Measurements from ENCODE around the gene GNS. TPM values are rescaled to one million over a fixed set of nuclear protein-coding genes. Genes with fewer than 3 reads are reported as not detected.
"Not testable (repeated sequence)": the region's sequence is repeated elsewhere in the genome, so short reads cannot be mapped to it uniquely, and the experiment has no call there.

The GNS gene
- 10 to 100 TPM; 18.9 to 43.7 TPM for total RNA-seq

GRCh38 chr12:64759035-64759894 lies at the start of gene GNS:
Gene GNS (minus strand): TSS chr12:64759406. CDS start chr12:64759276, 130 bp downstream.
- Mint-ChIP-seq H3K27ac (peak within 1 kb of the TSS; percentile 86 to 95), H3K27me3 (no peaks in the 10 kb centered on the region), H3K4me1 (ENCODE audit: low read depth in 2 of 2) (peaks cover 45 to 48% of the 10 kb centered on the region in 2 donors), H3K9me3 (no peaks in the 10 kb centered on the region), H3K4me3 (peak within 1 kb of the TSS; percentile 99), H3K36me3 (peaks cover 2% of the 10 kb centered on the region)
- DNase-seq (ENCODE audit: low spot score): peak; percentile 97
- peak; percentile 97 for ATAC-seq

GRCh38 chr12:64808110-64808509 lies 48.9 kb upstream of the GNS start:
- H3K4me1 Mint-ChIP-seq (ENCODE audit: low read depth in 2 of 2): peaks cover 0 to 7% of the 10 kb centered on the region in 2 donors
- peaks cover 22 to 32% of the 10 kb centered on the region in 2 donors for H3K27me3 Mint-ChIP-seq

GRCh38 chr12:64806593-64807460 lies 47.6 kb upstream of the GNS start:
- Mint-ChIP-seq H3K27ac (no peak overlapping the region), H3K4me1 (ENCODE audit: low read depth in 2 of 2) (peaks cover 0 to 7% of the 10 kb centered on the region in 2 donors), H3K36me3 (no peaks in the 10 kb centered on the region), H3K27me3 (peaks cover 22 to 32% of the 10 kb centered on the region in 2 donors), H3K4me3 (no peak overlapping the region), H3K9me3 (no peaks in the 10 kb centered on the region)
- ATAC-seq (no peak), DNase-seq (ENCODE audit: low spot score) (no peak)

More at GRCh38 chr12:64808110-64808509, 48.9 kb upstream of the GNS start:
- no peaks in the 10 kb centered on the region for H3K9me3 Mint-ChIP-seq
- no peaks in the 10 kb centered on the region for H3K36me3 Mint-ChIP-seq
- H3K4me3 Mint-ChIP-seq: no peak overlapping the region
- H3K27ac Mint-ChIP-seq: no peak overlapping the region
- no peak for DNase-seq (ENCODE audit: low spot score)
- no peak for ATAC-seq

- Mint-ChIP-seq H3K9me3 (no peaks in the 10 kb centered on the region), H3K36me3 (no peaks in the 10 kb centered on the region), H3K27ac (no peak overlapping the region), H3K4me1 (ENCODE audit: low read depth in 2 of 2) (peaks cover 0 to 7% of the 10 kb centered on the region in 2 donors), H3K27me3 (peaks cover 22 to 35% of the 10 kb centered on the region in 2 donors), H3K4me3 (no peak overlapping the region)
- DNase-seq (ENCODE audit: low spot score) (no peak), ATAC-seq (no peak)
These were observed 47.0 kb upstream of the GNS start for GRCh38 chr12:64806173-64806572.

- H3K27ac Mint-ChIP-seq; DNase-seq (ENCODE audit: low spot score); H3K4me3 Mint-ChIP-seq; H3K36me3 Mint-ChIP-seq; H3K9me3 Mint-ChIP-seq; H3K4me1 Mint-ChIP-seq (ENCODE audit: low read depth in 2 of 2): not testable (repeated sequence)
- H3K27me3 Mint-ChIP-seq: peaks cover 26 to 38% of the 10 kb centered on the region in 2 donors
- ATAC-seq: peak; percentile 59 to 71
These were observed 43.1 kb upstream of the GNS start for GRCh38 chr12:64802180-64802775.

GRCh38 chr12:64801381-64801780 lies 42.2 kb upstream of the GNS start:
- no peaks in the 10 kb centered on the region for H3K9me3 Mint-ChIP-seq
- DNase-seq (ENCODE audit: low spot score) (no peak), ATAC-seq (no peak)
- no peaks in the 10 kb centered on the region for H3K36me3 Mint-ChIP-seq
- no peak overlapping the region for H3K27ac Mint-ChIP-seq
- H3K4me1 Mint-ChIP-seq (ENCODE audit: low read depth in 2 of 2): no peaks in the 10 kb centered on the region
- H3K4me3 Mint-ChIP-seq: no peak overlapping the region
- peaks cover 22 to 29% of the 10 kb centered on the region in 2 donors for H3K27me3 Mint-ChIP-seq

GRCh38 chr12:64800640-64801039 lies 41.4 kb upstream of the GNS start:
- ATAC-seq (no peak), DNase-seq (ENCODE audit: low spot score) (no peak)
- H3K27ac Mint-ChIP-seq: no peak overlapping the region
- peaks cover 19 to 25% of the 10 kb centered on the region in 2 donors for H3K27me3 Mint-ChIP-seq
- no peaks in the 10 kb centered on the region for H3K4me1 Mint-ChIP-seq (ENCODE audit: low read depth in 2 of 2)
- no peaks in the 10 kb centered on the region for H3K9me3 Mint-ChIP-seq
- H3K4me3 Mint-ChIP-seq: no peak overlapping the region
- H3K36me3 Mint-ChIP-seq: no peaks in the 10 kb centered on the region

GRCh38 chr12:64798165-64798564 lies 39.0 kb upstream of the GNS start:
- no peak for ATAC-seq

GRCh38 chr12:64797156-64797555 lies 38.0 kb upstream of the GNS start:
- H3K27ac Mint-ChIP-seq: no peak overlapping the region
- H3K4me3 Mint-ChIP-seq: no peak overlapping the region
- H3K27me3 Mint-ChIP-seq: peaks cover 18 to 25% of the 10 kb centered on the region in 2 donors
- no peaks in the 10 kb centered on the region for H3K36me3 Mint-ChIP-seq
- ATAC-seq (no peak), DNase-seq (ENCODE audit: low spot score) (no peak)
- H3K4me1 Mint-ChIP-seq (ENCODE audit: low read depth in 2 of 2): peaks cover 0 to 3% of the 10 kb centered on the region in 2 donors
- no peaks in the 10 kb centered on the region for H3K9me3 Mint-ChIP-seq

More at GRCh38 chr12:64798165-64798564, 39.0 kb upstream of the GNS start:
- no peak for DNase-seq (ENCODE audit: low spot score)
- H3K27me3 Mint-ChIP-seq: peaks cover 18 to 25% of the 10 kb centered on the region in 2 donors
- no peaks in the 10 kb centered on the region for H3K9me3 Mint-ChIP-seq
- no peak overlapping the region for H3K4me3 Mint-ChIP-seq
- H3K27ac Mint-ChIP-seq: no peak overlapping the region
- no peaks in the 10 kb centered on the region for H3K36me3 Mint-ChIP-seq
- peaks cover 0 to 3% of the 10 kb centered on the region in 2 donors for H3K4me1 Mint-ChIP-seq (ENCODE audit: low read depth in 2 of 2)

- no peak overlapping the region for H3K4me3 Mint-ChIP-seq
- H3K27me3 Mint-ChIP-seq: peaks cover 18 to 23% of the 10 kb centered on the region in 2 donors
- peaks cover 0 to 3% of the 10 kb centered on the region in 2 donors for H3K4me1 Mint-ChIP-seq (ENCODE audit: low read depth in 2 of 2)
- DNase-seq (ENCODE audit: low spot score) (peak; percentile 70), ATAC-seq (peak; percentile 61 to 65)
- H3K9me3 Mint-ChIP-seq: no peaks in the 10 kb centered on the region
- no peak overlapping the region for H3K27ac Mint-ChIP-seq
- no peaks in the 10 kb centered on the region for H3K36me3 Mint-ChIP-seq
These were observed 37.1 kb upstream of the GNS start for GRCh38 chr12:64796205-64796845.

- Mint-ChIP-seq H3K4me1 (ENCODE audit: low read depth in 2 of 2) (peaks cover 0 to 3% of the 10 kb centered on the region in 2 donors), H3K27ac (peak overlapping the region in 1 of 2 donors; percentile 12), H3K4me3 (no peak overlapping the region), H3K36me3 (no peaks in the 10 kb centered on the region), H3K9me3 (no peaks in the 10 kb centered on the region), H3K27me3 (peaks cover 8% of the 10 kb centered on the region in 2 donors)
- DNase-seq (ENCODE audit: low spot score): no peak
- no peak for ATAC-seq
These were observed 35.1 kb upstream of the GNS start for GRCh38 chr12:64794305-64794704.

GRCh38 chr12:64793610-64794009 lies 34.4 kb upstream of the GNS start:
- ATAC-seq: no peak
- no peak for DNase-seq (ENCODE audit: low spot score)
- Mint-ChIP-seq H3K9me3 (no peaks in the 10 kb centered on the region), H3K27me3 (peaks cover 8% of the 10 kb centered on the region in 2 donors), H3K4me1 (ENCODE audit: low read depth in 2 of 2) (peaks cover 0 to 3% of the 10 kb centered on the region in 2 donors), H3K27ac (no peak overlapping the region), H3K36me3 (no peaks in the 10 kb centered on the region), H3K4me3 (no peak overlapping the region)

- ATAC-seq (no peak), DNase-seq (ENCODE audit: low spot score) (no peak)
- Mint-ChIP-seq H3K9me3 (no peaks in the 10 kb centered on the region), H3K27me3 (peaks cover 0 to 2% of the 10 kb centered on the region in 2 donors), H3K4me3 (no peak overlapping the region), H3K4me1 (ENCODE audit: low read depth in 2 of 2) (peaks cover 0 to 3% of the 10 kb centered on the region in 2 donors), H3K27ac (no peak overlapping the region), H3K36me3 (no peaks in the 10 kb centered on the region)
These were observed 32.9 kb upstream of the GNS start for GRCh38 chr12:64792128-64792527.
